Lower leg skin (tissue), 3 donors: ENCODE data around the gene ZNF813.
"Not testable (repeated sequence)": the region's sequence is repeated elsewhere in the genome, so short reads cannot be mapped to it uniquely, and the experiment has no call there.

Experiments used
- POLR2A ChIP-seq, 2 donors: fragments of 450-650 bp; IDR thresholded peaks; one replicate each; pipeline ENCODE4 v1.6.1; 2016 to 2017; ENCODE audit warnings: antibody characterized with exemption in 2 of 2, mild to moderate bottlenecking in 1 of 2, moderate library complexity in 1 of 2
- TF ChIP-seq, protein P1 (sequence below), 3 donors: fragments of 450-650 bp; IDR thresholded peaks; one replicate each; pipeline ENCODE4 v1.5.1; 2016; ENCODE audit warnings: antibody characterized with exemption in 3 of 3, mild to moderate bottlenecking in 3 of 3, moderate library complexity in 2 of 3

DNA sequence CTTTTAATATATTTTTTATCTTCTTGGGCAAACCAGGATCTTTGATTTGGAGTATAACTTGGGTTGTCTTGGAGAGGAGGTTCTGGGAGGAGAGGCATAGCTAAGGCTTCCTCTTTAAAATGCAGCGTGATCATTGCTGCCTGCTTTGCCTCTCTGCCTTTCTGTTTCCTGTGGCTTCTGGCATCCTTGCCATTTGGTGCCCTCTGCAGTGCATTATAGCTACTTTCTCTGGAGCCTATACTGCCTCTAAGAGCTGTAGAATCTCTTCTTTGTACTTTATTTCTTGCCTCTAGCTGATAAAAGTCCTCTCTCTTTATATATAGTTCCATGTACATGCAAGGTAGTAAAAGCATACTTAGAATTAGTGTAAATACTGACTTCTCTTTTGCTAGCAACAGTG is 7.3 kb downstream of the ZNF813 start:
- TF ChIP-seq, protein P1, sequence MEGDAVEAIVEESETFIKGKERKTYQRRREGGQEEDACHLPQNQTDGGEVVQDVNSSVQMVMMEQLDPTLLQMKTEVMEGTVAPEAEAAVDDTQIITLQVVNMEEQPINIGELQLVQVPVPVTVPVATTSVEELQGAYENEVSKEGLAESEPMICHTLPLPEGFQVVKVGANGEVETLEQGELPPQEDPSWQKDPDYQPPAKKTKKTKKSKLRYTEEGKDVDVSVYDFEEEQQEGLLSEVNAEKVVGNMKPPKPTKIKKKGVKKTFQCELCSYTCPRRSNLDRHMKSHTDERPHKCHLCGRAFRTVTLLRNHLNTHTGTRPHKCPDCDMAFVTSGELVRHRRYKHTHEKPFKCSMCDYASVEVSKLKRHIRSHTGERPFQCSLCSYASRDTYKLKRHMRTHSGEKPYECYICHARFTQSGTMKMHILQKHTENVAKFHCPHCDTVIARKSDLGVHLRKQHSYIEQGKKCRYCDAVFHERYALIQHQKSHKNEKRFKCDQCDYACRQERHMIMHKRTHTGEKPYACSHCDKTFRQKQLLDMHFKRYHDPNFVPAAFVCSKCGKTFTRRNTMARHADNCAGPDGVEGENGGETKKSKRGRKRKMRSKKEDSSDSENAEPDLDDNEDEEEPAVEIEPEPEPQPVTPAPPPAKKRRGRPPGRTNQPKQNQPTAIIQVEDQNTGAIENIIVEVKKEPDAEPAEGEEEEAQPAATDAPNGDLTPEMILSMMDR (IDR thresholded peaks at IDR 0.05): not testable (repeated sequence)
- TF ChIP-seq POLR2A (IDR thresholded peaks at IDR 0.05): not testable (repeated sequence)
